NCI-H510A treated with DMSO at 0.1 percent for 48 hours (cell line): ENCODE data around the gene ERG.

Source experiments
- DNase-seq: peaks from one replicate; lab custom pipeline; 2025; lab: John Stamatoyannopoulos, UW

The ERG gene

GRCh38 chr21:38498057-38498833, at the start of gene ERG:
TSS of gene ERG (minus strand) at chr21:38498477. CDS start at chr21:38498380, 97 bp downstream.
- no peak for DNase-seq

GRCh38 chr21:38544661-38545060, 46.4 kb upstream of the ERG start:
- no peak for DNase-seq

- no peak for DNase-seq
These were observed 44.0 kb upstream of the ERG start for GRCh38 chr21:38542263-38542662.

- DNase-seq: no peak
These were observed 40.1 kb upstream of the ERG start for GRCh38 chr21:38538353-38538752.

- no peak for DNase-seq
These were observed 36.3 kb upstream of the ERG start for GRCh38 chr21:38534591-38534990.

GRCh38 chr21:38533887-38534286, 35.6 kb upstream of the ERG start:
- DNase-seq: peak; percentile 72

- no peak for DNase-seq
These were observed 33.3 kb upstream of the ERG start for GRCh38 chr21:38531591-38531990.

GRCh38 chr21:38531039-38531541, 32.8 kb upstream of the ERG start:
- no peak for DNase-seq

GRCh38 chr21:38527737-38528136, 29.5 kb upstream of the ERG start:
- no peak for DNase-seq

GRCh38 chr21:38525454-38525853, 27.2 kb upstream of the ERG start:
- DNase-seq: no peak

- DNase-seq: no peak
These were observed 26.2 kb upstream of the ERG start for GRCh38 chr21:38524168-38525153.

- DNase-seq: no peak
These were observed 22.2 kb upstream of the ERG start for GRCh38 chr21:38520511-38520910.

- DNase-seq: no peak
These were observed 13.5 kb upstream of the ERG start for GRCh38 chr21:38511662-38512243.

- no peak for DNase-seq
These were observed 12.9 kb upstream of the ERG start for GRCh38 chr21:38511198-38511597.

GRCh38 chr21:38507374-38507942, 9.2 kb upstream of the ERG start:
- DNase-seq: no peak

- DNase-seq: peak; percentile 79
These were observed 8.5 kb upstream of the ERG start for GRCh38 chr21:38506661-38507281.

GRCh38 chr21:38505654-38506523, 7.6 kb upstream of the ERG start:
- peak; percentile 82 for DNase-seq

GRCh38 chr21:38504066-38504465, 5.8 kb upstream of the ERG start:
- DNase-seq: no peak

GRCh38 chr21:38503583-38503982, 5.3 kb upstream of the ERG start:
- DNase-seq: no peak

GRCh38 chr21:38500073-38500472, 1.8 kb upstream of the ERG start:
- no peak for DNase-seq

- DNase-seq: no peak
These were observed 1.0 kb upstream of the ERG start for GRCh38 chr21:38499296-38499695.
